Stimulated activated CD8-positive, alpha-beta memory T cell treated with anti-CD3 and anti-CD28 coated beads, Interleukin-2, amount 100 ng/mL, for 1 hour (primary cell): Measurements from ENCODE around the gene MRPL10.
A peak's percentile ranks its signal among the peaks of the same experiment; 100 is the strongest.

Source experiments
- DNase-seq, 2 donors: peaks; one replicate each; pipeline ENCODE4 v3.0.0-alpha.2; 2020; ENCODE audit warnings: low read depth in 2 of 2

MRPL10 gene

DNA sequence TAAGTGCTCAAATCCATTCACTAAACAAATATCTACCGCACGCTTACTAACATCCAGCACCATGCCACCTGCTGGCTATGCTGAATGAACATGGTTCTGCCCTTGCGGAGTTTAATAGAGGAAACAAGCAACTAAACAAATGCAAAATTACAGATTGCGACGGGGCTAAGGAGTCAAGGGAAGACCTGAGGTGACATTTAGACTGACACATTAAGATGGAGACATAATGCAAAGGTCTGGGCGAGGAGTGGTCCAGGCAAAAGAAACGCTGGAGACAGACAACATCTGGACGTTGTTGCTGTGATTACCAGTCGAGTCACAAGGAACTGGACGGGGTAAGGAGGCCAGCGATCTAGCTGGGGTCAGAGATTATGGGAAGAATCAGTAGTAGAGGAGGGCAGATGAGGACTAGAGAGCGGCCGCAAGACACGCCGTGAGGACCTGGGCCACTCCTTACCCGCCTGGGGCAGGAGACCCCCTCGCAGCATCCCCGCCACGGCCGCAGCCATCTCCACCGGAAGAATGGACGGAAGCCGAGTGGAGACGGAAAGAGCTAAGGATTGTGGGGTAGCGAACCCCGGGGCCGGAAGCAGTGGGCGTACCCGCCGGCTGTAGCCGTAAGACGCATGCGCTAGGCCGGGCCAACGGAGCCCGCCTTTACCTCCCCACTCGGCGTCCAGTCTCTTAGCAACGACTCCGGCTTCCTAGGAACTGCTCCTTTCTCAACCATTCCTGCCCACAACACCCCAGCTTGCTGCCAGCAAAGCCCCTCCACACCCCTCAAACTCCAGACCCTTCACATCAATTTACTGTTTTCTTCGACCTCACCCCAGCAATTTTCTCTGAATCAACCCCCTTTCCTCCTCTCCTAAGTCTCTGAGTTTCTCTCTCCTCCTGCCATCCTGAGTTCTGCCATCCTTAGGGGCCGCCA is at the start of gene MRPL10, which contains the start of gene LRRC46:
TSS of gene MRPL10 (minus strand) at position 539 of the 931 bp plus-strand sequence. CDS start at position 509, 30 bp downstream.
TSS of gene LRRC46 (plus strand) at position 668 of the 931 bp plus-strand sequence. CDS start 320 bp downstream, outside the sequence.
- DNase-seq = peak; percentile 81 to 87

DNA sequence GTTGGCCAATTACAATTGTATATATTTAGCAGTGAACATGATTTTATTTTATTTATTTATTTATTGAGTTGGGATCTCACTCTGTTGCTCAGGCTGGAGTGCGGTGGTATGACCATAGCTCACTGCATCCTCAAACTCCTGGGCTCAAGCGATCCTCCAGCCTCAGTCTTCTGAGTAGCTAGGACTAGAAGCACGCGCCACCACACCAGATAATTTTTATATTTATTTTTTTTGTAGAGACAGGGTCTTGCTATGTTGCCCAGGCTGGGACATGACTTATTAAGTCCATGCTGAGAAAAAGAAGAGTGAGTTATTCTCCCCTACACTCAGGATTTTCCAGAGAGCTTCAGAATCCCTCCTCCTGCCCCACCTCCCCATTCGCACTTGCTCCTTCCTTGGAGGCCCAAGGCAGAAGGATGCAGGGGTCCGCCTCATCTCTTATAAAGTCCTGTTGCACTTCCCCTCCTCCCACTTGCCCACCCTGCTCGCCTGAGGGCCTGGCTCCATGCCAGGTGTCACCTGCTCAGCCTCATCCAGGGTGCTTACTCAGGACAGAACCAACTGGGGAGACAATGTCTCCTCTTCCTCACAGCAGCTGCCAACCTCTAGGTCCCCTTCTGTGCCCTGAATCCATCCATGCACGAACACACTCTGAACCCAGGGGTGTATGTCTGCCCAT is 48.6 kb upstream of the MRPL10 start:
- no peak for DNase-seq

- no peak for DNase-seq
Measured at GRCh38 chr17:47879028-47879585, 47.8 kb upstream of the MRPL10 start.

- DNase-seq = no peak
Measured at GRCh38 chr17:47878203-47879027, 47.1 kb upstream of the MRPL10 start.

GRCh38 chr17:47877368-47878034 is 46.2 kb upstream of the MRPL10 start:
- no peak for DNase-seq

DNA sequence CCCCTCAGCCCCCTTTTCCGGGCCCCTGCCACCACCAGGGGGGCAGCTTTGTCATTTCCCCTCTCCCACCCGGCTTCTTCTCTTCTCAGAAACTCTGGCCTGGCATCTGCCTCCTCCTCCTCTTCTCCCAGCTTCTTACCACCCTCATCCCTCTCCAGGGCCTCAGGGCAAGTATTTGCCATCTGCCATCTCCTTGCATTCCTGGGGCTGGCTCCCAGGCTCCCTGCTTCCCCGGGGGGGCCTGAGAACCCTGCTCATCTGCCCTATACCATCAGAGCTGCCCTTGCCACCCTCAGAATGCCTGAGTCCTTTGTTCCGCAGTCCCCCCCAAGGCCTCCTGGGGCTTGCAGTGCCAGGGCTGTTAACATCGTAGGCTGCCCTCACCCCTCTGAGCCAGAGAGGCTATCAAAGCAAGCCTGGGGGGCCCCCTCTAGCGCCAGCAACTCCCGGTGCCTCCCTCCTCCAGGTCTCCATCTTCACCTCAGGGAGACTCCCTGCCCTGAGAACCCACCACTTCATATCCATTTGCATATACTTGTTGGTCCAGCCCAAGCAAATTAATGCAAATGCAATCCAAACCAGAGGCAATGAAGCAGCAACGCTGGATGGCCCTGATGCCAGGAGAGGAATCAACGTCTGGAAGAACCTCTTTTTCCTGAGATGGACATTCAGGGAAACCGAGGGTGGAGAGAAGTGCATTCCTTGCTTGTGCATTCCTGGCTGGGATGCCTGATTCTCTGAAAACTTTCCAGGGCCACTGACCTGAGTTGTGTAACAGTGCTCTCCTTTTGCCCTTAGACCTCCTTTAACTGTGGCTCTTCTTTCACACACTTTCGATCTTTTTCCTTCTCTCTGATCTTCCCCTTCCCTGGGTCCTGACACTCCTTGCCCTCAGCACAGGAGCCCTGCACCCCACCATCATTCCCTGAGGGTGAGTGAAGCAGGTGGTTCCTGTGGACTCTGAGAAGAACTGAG is 44.0 kb upstream of the MRPL10 start:
- no peak for DNase-seq

- DNase-seq = no peak
Measured at GRCh38 chr17:47873200-47874090, 42.1 kb upstream of the MRPL10 start.

- no peak for DNase-seq
Measured at GRCh38 chr17:47872651-47873161, 41.4 kb upstream of the MRPL10 start.

DNA sequence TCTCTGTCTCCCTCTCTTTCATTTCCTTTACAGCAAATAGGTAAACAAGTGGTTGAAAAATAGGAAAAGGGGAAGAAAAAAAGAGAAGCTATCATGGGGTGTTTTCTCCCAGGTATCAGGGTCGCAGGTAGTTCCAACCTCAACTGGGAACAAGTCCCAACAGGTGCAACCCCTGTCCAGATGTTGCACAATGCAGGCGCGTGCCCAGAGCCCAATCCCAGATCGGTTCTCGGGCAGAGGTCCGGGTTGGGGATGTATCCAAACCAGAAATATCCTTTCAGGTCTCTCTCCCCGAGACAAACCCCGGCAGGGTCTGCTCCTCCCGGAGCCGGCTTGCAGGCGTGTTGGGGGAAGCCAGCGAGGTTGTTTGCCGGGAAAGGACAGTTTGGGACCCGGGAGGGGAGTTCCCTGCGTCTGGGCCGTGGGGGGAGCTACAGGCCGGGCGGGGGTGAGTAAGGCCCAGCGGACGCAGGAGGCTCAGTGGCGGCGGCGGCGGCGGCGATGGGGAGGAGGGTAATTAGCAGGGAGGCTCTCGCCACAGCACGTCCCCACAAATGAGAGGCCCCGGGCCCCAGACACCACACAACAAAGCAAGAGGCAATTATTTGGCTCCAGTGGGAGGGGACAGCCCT is 40.8 kb upstream of the MRPL10 start:
- DNase-seq = no peak

DNA sequence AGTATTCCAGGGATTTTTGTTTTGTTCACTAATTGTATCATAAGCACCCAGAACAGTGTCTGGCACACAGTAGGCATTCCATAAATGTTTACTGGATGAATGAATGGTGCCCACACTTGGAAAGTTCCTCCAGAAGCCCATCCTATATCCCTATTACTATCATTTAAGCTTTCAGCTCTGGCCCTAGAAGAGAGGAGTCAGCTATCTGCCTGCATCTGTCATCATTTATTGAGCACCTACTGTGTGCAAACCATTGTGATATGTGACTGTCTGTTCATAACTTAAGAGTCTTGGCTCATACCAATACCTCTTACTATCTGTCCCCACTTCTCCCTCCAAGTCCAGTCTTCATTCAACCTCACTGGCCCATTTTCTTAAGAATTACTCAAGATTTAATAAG is 39.7 kb upstream of the MRPL10 start:
- no peak for DNase-seq

GRCh38 chr17:47870056-47870455 is 38.7 kb upstream of the MRPL10 start:
- no peak for DNase-seq

DNA sequence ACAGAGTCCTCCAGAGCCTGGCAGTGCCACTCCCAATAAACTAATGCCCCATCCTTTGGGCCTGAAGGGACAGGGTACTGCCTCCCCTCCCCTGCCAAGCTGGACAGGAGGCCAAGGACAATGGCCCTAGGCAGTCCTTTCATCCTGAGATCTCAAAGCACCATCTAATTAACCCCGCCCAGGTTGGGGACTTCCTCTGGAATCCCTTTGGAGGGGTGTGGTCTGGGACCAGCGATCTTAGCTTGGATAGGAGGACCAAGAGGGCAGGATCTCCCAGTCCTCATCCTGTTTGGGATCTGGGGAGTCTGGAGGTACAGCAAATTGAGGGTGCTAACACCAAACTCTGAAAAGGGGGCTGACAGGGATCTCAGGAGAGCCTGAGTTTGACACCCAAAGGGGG is 37.8 kb upstream of the MRPL10 start:
- DNase-seq = no peak

DNA sequence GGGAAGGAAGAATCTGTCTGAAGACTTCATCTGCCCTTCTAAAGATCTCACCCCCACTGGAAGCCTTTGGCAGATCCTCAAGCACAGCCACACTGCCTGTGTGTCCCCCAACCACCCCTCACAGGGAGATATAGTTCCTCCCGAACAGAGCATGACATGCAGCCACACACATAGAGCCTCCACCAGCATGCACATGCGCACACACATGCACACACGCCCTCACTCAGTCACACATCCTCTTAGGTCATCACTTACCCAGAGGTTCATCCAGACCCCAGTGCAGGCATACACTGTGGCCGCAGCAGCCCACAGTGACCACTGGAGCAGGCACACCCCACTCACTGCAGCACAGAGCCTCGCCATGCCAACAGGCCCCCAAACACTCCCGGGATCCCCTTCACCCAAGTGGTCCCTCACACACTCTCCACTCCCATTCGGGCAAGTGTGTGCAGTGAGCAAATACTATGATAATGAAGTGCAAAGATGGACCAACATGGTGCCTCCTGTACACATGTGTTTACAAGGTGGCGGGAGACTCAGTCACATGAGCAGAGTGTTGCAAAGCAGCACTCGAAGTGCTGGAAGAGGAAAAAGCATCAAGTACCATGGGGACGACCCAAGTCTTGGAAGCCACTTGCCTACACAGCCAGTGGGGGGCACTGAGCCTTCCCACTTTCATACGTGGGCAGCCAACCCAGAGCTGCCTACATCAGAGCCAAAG is 36.6 kb upstream of the MRPL10 start:
- no peak for DNase-seq

DNA sequence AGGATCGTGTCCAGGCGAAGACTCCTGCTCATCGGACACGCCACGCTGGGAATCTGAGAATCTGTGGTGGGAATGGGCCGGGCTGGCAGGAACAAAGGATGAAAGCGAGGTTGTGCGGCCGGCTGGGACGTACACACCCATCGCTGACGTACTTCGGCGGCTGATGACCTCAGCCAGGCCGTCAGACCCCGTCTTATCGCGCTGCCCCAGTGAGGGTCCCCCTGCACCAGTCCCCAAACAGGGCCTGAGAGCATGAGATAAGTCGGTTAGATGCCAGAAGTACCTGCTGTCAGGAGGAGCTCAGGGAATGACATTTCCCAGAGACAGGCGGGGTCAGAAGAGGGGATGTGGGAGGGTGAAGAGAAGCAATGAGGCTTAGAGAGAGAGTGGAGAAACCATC is 35.6 kb upstream of the MRPL10 start:
- no peak for DNase-seq

GRCh38 chr17:47864791-47865216 is 33.5 kb upstream of the MRPL10 start:
- DNase-seq = no peak

GRCh38 chr17:47862621-47863440 is 31.5 kb upstream of the MRPL10 start:
- no peak for DNase-seq

DNA sequence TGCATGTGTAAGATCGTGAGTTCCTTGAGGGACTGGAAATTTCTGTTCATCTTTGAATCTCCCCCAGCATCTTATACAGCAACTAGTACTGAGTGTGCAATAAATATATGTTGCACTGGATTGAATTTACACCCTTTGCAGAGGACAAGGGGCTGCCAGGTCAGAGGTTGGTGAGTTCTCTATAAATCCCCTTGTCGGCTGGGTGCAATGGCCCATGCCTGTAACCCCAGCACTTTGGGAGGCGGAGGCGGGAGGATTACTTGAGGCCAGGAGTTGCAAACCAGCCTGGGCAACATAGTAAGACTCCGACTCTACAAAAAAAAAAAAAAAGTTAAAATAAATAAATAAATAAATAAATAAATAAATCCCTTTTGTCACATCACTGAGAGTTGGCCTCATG is 29.0 kb upstream of the MRPL10 start:
- DNase-seq = no peak
